A204.1 (cell line): ENCODE data around the gene LRRC73.
"Not testable (repeated sequence)": the region's sequence is repeated elsewhere in the genome, so short reads cannot be mapped to it uniquely, and the experiment has no call there.

ENCODE experiments used
- FAIRE-seq: peaks from 2 replicates; lab custom pipeline; 2012; peaks lifted over from hg19 to GRCh38; lab: Jason Lieb, UNC

Gene LRRC73

GRCh38 chr6:43491750-43492661 is 18.1 kb downstream of the LRRC73 start:
- no peak for FAIRE-seq

- no peak for FAIRE-seq
These were observed 19.6 kb downstream of the LRRC73 start for GRCh38 chr6:43490523-43490939.

GRCh38 chr6:43489277-43490072 is 20.7 kb downstream of the LRRC73 start:
- no peak for FAIRE-seq

- FAIRE-seq: no peak
These were observed 21.4 kb downstream of the LRRC73 start for GRCh38 chr6:43488667-43489276.

- no peak for FAIRE-seq
These were observed 28.4 kb downstream of the LRRC73 start for GRCh38 chr6:43481591-43482236.

GRCh38 chr6:43481075-43481474 is 29.1 kb downstream of the LRRC73 start:
- FAIRE-seq: no peak

GRCh38 chr6:43478008-43478372 is 32.2 kb downstream of the LRRC73 start:
- no peak for FAIRE-seq

GRCh38 chr6:43477235-43478007 is 32.7 kb downstream of the LRRC73 start, which contains the start of gene TJAP1:
TJAP1 (plus strand) TSS chr6:43477570; CDS start chr6:43499002, 21,432 bp downstream.
- peak; percentile 55 for FAIRE-seq

- FAIRE-seq: no peak
These were observed 33.4 kb downstream of the LRRC73 start for GRCh38 chr6:43476746-43477145.

GRCh38 chr6:43475516-43475915 is 34.6 kb downstream of the LRRC73 start:
- FAIRE-seq: no peak

- no peak for FAIRE-seq
These were observed 37.6 kb downstream of the LRRC73 start for GRCh38 chr6:43472515-43472914.

GRCh38 chr6:43471399-43471798 is 38.7 kb downstream of the LRRC73 start:
- FAIRE-seq: no peak

- no peak for FAIRE-seq
These were observed 40.2 kb downstream of the LRRC73 start for GRCh38 chr6:43469947-43470346.

GRCh38 chr6:43468748-43469681 is 41.1 kb downstream of the LRRC73 start:
- no peak for FAIRE-seq

- no peak for FAIRE-seq
These were observed 41.9 kb downstream of the LRRC73 start for GRCh38 chr6:43468240-43468639.

GRCh38 chr6:43467752-43468151 is 42.4 kb downstream of the LRRC73 start:
- no peak for FAIRE-seq

- not testable (repeated sequence) for FAIRE-seq
These were observed 42.9 kb downstream of the LRRC73 start for GRCh38 chr6:43467265-43467664.

- FAIRE-seq: no peak
These were observed 44.2 kb downstream of the LRRC73 start for GRCh38 chr6:43465948-43466347.

GRCh38 chr6:43464337-43464736 is 45.8 kb downstream of the LRRC73 start:
- FAIRE-seq: no peak

GRCh38 chr6:43461936-43462335 is 48.2 kb downstream of the LRRC73 start:
- no peak for FAIRE-seq
